Left kidney (tissue), 8 donors: ENCODE data around the gene TEAD4. TPM values are rescaled to one million over a fixed set of nuclear protein-coding genes. Genes with fewer than 3 reads are reported as not detected.

Experiments used
- DNase-seq: peaks from one replicate; pipeline ENCODE4 v3.0.0-alpha.2; 2013
- long read RNA-seq, 8 donors: transcript quantifications; one replicate each; lab custom pipeline, GENCODE V29; 2026
- polyA plus RNA-seq: library from polyadenylated mRNA; unstranded; fragments of 120-200 nt; gene quantifications from one replicate; pipeline ENCODE4 v1.2.1, GENCODE V29; 2013; ENCODE audit not compliant: insufficient read length

Gene TEAD4
- 16.7 TPM for polyA plus RNA-seq
- long read RNA-seq, donor 1, partial matches to known transcripts = 0 of 2 reads
- long read RNA-seq, donor 1, other reads (novel, unspliced or antisense) = 0 of 2 reads
- long read RNA-seq, donor 2, partial matches to known transcripts = 0 of 4 reads
- long read RNA-seq, donor 2, other reads (novel, unspliced or antisense) = 0 of 4 reads
- long read RNA-seq, donor 3, partial matches to known transcripts = 0 of 2 reads
- long read RNA-seq, donor 3, other reads (novel, unspliced or antisense) = 0 of 2 reads
- long read RNA-seq, donor 4 = 0 reads
- long read RNA-seq, donor 5, transcript TEAD4-202 (13 exons, 1,690 nt) = major isoform, 5 of 10 reads
- long read RNA-seq, donor 5, partial matches to known transcripts = 5 of 10 reads
- long read RNA-seq, donor 5, other reads (novel, unspliced or antisense) = 0 of 10 reads
- long read RNA-seq, donor 6, partial matches to known transcripts = 0 of 4 reads
- long read RNA-seq, donor 6, other reads (novel, unspliced or antisense) = 0 of 4 reads
- long read RNA-seq, donor 7, partial matches to known transcripts = 0 of 3 reads
- long read RNA-seq, donor 7, other reads (novel, unspliced or antisense) = 0 of 3 reads
- long read RNA-seq, donor 8, partial matches to known transcripts = 0 of 2 reads
- long read RNA-seq, donor 8, other reads (novel, unspliced or antisense) = 0 of 2 reads

DNA sequence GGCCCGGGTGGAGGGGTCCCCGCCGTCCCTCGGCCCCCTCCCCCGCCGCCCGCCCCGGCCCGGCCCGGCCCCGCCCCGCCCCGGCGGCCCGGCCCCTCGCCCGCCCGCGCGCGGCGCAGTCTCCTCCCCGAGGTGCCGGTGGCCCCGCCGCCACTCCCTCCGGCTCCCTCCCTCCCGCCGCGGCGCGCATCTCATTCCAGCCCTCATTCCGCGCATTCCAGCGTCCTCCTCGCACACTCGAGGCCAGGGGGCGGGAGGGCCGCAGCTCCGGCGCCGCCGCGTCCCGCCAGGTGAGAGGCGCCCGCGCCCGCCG, at the start of gene TEAD4:
TSS of gene TEAD4 (plus strand) at position 206 of the 313 bp plus-strand sequence.
- peak; percentile 68 for DNase-seq

DNA sequence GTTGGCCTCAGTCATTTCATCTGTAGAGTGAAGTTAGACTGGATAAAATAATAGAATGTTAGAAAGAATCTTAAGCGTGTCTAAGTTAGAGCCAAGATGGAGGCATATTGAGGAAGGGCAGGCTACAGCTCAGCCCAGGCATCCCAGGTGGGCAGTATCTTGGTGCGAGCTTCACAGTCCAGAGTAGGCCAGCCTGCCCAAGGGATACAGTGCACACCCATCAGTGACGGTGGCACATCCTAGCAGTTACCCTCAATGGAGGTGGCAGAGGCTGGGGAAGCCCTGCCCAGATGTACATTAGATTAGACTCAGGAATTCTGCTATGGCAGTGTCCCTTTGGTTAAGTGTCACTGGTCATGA, 47.0 kb upstream of the TEAD4 start:
- DNase-seq = no peak

DNA sequence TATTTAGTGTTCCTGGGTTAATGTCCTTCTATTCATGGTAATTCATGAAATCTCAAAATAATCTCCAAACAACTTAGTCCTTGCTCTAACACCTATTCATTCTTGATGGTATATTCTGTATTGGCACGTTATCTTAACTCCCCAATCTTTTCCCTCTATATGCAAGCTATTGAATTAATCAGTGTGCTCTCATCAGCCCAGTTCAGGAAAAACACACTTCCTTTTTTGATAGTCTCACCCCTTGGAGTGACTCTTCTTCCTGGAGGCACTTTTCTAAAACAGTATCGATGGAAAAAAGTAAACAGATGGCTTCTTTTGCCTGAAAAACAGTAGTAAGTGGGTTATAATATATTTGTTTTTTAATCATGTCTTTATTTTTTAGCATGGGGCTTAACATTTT, 39.9 kb upstream of the TEAD4 start:
- DNase-seq = no peak

DNA sequence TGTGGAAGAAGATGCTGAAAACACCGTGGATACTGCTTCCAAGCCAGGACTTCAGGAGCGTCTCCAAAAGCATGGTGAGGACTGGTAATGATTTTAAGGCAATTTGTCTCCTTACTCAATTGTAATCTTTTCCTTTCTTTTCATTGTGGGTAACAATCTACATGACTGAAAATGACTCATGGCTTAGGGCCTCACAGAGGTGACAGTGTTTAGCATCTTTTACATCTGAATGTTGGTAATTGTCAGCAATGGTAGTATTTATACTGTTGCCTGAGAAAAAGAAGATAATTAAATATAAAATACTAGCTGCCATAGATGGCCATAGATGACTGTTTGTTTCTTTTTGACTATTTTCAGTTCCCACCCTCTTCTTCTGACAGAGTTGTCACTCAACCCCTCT, 36.9 kb upstream of the TEAD4 start:
- no peak for DNase-seq

DNA sequence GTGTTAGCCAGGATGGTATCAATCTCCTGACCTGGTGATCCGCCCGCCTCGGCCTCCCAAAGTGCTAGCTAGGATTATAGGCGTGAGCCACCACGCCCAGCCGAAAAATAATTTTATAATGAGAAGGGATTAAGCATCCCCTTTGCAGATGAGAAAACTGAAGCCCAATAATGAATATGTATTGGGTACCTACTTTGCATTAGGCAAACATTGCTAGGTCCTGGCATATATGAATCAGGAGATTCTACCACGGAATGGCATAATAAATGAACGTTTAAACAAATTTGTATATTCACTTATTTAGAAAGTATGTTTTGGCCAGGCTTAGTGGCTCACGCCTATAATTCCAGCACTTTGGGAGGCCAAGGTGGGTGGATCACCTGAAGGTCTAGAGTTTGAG, 36.1 kb upstream of the TEAD4 start:
- DNase-seq = no peak

DNA sequence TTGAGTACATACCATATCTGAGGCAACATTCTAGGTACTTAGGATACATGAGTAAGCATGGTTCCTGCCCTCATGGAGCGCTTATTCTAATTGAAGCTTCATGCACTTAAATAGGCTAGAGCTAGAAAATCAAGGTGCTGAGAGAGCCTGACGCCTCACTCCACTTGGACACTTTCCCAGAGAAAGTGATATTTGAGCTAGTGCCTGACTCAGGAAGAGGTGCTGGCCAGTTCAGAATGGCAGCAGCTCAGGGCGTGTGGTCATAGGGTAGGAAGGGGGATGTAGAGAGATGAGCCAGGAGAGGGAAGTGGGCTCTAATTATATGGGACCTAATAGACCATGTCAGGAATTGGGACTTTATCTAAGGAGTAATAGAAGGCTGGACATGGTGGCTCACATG, 35.2 kb upstream of the TEAD4 start:
- no peak for DNase-seq

DNA sequence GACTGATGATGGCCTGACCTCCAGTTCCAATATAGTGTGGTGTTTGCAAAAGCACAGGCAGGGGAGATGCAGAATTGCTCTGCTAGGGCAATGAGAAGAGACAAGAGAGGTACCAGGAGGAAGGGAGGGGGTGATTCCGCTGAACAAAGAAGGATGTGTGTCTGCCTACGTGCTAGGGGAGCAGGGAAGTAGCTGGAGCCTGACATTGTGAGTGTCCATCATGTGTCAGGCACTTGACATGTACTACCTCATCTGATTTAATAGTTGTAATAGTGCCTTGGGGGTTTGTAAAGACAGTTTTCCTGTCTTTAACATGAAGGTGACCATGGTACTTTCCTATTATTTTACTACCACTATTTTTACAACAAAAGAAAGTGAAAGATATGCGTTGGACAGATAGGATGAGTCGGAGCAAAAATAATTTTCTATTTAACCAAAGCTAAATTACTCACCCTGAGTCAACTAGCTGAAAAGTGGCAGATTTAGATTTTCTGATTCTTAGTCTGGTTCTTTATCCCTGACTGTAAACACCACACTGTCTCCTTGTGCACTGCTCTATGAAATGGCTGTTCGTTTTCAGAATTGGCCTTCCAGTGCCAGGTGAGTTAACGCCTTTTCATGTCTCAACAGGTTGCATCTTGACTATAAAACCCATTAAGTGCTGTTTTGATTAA, 33.7 kb upstream of the TEAD4 start:
- no peak for DNase-seq

DNA sequence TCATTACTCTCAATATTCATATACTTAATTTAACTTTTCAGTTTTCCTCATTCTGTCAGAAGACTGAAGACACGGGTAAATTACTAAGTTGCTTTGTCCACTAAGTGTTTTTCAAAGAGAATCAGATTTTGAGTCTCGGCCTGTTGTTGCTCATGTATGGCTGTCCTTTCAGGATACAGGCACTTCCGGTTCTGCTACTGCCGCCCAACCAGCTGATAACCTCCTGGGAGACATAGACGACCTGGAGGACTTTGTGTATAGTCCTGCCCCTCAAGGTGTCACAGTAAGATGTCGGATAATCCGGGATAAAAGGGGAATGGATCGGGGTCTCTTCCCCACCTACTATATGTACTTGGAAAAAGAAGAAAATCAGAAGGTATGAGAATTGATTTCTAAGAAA, 28.3 kb upstream of the TEAD4 start:
- DNase-seq = no peak

DNA sequence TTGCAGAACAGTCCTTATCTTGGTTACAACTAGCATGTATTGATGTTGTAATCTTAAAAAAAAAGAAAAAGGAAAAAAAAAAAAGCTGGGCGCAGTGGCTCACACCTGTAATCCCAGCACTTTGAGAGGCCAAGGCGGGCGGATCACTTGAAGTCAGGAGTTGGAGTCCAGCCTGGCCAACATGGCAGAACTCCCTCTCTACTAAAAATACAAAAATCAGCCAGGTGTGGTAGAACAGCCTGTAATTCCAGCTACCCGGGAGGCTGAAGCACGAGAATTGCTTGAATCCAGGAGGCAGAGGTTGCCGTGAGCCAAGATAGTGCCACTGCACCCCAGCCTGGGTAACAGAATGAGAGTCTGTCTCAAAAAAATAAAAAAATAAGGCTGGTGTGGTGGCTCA, 25.6 kb upstream of the TEAD4 start:
- no peak for DNase-seq

DNA sequence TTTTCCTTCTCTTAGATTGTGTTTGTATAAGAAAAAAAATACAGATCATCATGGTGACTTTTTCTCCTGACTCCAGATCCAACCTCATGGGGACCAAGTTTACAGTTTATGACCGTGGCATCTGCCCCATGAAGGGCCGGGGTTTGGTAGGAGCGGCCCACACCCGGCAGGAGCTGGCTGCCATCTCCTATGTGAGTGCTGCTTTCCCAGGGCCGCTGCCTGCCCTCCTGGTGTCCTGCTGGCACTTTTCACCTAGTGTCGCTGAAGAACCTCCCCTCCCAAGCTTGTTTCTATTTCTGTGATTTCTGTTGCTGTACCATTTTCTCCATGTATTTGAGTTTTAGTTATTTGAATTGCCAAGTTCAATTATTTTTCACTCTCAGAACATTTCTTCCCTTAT, 24.8 kb upstream of the TEAD4 start:
- DNase-seq = no peak

DNA sequence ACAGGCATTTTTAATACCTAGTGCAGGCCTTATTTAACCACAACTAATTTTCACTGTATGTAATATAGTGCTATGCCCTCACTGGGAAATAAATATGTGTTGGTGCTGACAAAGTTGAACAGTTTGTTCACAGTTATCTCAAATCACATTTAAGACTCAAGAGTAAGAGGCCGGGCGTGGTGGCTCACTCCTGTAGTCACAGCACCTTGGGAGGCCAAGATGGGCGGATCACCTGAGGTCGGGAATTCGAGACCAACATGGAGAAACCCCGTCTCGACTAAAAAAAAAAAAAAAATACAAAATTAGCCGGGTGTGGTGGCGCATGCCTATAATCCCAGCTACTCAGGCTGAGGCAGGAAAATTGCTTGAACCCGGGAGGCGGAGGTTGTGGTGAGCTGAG, 22.9 kb upstream of the TEAD4 start:
- DNase-seq = no peak

DNA sequence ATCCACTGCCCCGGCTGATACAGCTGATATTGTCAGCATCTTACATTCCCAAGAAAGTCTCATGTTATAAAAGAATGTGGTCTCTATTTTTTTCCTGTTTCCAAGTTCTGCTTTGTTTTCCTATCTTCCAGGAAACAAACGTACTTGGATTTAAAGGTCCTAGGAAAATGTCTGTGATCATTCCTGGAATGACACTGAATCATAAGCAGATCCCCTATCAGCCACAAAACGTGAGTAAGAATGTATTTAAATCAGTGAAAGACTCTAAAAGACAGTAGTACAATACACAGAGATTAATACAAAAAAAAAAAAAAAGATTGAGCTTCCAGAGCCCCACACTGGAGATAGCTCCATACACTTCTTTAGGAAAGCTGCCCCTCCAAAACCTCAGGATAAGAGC, 21.7 kb upstream of the TEAD4 start:
- DNase-seq = no peak

DNA sequence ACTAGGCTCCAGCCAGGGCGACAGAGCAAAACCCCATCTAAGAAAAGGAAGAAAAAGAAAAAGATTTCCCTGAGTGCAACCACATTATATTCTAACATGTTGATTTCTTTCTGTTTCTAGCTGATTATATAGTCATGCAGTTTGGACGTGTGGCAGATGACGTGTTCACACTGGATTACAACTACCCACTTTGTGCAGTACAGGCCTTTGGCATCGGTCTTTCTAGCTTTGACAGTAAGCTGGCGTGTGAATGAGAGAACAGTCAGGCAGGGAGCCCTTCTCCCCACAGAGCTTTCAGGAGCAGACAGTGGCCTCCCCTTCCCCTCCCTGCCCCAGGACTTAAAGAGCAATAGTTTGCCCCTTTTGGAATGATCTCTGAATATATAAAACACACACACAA, 20.0 kb upstream of the TEAD4 start:
- no peak for DNase-seq

DNA sequence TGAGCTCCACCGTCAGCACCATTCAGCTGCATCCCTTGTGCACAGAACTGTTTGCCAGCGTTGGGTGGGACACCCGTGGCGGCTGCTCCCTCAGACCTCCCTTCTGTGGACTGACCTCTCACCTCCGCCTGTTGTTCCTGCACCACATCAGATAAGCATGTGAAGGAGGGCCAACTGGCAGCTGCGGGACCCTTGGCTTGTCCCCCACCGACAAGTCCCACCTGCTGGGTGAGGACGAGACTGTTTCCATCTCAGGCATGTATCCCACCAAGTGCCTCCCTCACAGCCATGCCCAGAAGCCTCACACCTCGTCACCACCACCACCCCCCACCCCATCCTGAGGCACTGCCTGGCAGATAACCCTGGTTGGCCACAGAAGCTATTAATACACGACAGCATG, 18.6 kb upstream of the TEAD4 start:
- no peak for DNase-seq

DNA sequence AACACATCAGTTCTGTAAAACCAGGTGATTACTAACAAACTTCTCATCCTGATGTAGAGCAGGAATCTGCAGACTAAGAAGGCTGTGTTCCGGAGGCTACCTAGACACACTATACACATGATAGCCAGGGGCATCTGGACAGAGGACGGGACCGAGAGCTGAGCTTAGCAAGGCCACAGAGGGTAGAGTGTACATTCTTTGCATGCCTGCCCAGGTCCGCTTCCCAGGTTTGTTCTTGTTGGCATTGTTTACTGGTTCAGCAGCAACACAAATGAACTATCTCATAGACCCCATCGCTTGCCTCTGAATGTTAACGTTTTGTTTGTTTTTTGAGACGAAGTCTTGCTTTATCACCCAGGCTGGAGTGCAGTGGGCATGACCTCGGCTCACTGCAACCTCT, 17.7 kb upstream of the TEAD4 start:
- no peak for DNase-seq

DNA sequence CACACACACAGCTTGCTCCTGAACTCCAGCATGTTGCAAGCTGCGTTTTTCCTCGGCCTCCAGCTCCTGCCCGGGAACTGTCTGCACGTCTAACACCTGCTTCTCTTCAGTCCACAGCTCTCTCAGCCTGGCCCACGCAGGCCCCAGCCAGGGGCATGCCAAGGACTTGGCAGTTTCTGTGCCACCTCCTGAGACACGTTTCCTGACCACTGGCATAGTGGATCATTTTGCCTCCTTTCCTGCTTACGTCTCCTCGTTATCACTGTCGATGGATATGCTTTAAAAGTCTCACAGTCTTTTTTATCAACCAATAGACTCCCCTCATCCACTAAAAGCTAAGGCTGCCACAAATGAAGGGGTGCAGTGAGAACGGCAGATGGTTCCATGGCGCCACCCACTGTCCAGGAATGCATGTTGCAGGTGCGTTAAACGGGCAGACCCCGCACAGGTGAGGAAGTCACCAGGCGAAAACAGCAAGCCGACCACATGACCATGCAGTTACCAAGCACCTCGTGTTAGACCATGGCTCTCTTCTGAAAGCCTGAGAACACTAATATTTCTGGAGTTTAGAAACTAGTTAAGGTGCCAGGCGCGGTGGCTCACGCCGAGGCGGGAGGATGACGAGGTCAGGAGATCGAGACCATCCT, 14.7 kb upstream of the TEAD4 start:
- DNase-seq = no peak

DNA sequence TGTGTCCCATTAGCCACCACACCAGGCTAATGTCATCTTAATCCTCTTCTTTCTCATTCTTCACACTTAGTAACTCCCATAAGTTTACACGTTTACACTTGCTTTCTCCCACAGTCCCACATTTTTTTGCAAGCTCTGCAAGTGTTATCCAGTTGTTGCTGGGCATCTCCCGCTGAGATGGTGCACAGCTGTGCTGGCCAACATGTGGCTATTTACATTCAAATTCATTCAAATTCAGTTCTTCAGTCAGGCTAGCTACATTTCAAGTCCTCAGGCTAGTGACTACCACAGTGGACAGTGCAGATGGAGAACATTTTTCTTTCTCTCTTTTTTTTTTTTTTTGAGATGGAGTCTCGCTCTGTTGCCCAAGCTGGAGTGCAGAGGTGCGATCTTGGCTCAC, 9.8 kb upstream of the TEAD4 start:
- no peak for DNase-seq

DNA sequence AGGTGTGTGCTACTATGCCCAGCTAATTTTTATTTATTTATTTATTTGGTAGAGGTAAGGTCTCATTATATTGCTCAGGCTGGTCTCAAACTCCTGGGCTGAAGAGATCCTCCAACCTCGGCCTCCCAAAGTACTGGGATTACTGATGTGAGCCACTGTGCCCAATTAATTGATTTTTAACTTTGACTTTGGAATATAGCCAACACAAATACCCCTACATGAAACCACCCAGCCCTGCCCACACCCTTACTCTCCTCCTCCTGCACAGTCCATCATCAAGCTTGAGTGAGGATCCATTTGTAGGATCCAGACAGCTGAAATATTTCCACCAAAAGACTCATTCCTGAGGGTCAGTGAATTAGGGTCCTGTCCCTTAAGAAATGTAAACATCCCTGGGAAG, 3.3 kb upstream of the TEAD4 start:
- no peak for DNase-seq

DNA sequence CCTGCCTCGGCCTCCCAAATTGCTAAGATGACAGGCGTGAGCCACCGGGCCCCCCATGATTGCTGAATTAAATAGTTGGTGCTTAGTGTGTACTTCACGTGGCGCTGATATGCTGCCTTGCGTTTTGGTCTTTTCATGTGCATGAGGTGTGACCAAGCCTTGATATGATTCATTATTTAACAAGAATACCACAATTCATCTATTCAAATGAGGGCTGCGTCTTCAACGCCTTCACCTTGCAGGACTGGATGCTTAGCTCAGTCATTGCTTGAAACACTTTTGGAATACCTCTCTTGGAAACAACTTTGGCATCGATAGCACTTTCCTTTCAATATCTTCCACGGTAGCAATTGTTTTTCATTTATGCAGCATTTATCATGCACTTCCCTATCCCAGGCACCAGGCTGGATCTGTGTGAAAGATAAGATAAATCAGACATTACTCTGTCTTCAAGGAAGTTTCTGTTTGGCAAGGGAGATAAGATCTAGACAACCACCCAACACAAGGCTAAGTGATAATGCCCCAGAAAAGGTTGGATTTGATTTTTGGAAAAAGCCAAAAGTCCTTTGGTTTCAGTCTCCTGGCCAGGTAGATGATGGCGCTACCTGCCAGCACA, 1.3 kb upstream of the TEAD4 start:
- no peak for DNase-seq

DNA sequence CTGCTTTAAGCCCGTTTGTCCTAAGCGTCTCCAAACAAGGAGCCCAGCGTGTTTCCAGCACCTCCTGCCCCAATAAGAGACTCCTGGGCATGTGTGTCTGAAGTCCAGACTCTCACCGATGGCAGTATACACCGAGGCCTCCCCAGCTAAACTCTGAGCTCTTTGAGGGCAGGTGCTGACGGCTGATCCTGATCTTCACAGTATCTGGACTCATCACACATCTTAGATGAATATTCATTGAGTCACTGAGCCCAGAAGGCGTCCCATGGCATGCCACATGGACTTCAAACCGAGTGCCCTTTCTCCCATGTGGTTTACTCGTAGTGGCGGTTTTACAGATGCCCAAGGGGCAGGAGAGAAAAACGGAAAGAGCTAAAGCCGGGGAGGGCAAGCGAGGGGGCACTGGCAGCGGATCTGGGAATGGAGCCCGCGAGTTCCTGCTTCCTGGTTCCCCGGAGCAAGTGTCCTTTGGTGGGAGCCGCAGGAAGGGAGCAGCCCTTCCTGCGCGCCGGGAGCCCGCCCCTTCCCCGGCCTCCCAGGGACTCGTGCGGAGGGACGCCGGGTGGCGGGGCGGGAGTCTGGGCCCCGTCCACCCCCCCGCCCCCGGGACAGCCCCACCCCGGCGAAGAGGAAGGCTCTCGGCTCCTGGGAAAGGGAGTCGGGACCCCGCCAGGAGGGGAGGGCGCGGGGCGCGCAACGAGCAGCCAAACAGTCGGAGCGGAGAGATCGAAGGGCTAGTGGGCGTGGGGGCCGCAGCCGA, 585 bp upstream of the TEAD4 start:
- DNase-seq = no peak

DNA sequence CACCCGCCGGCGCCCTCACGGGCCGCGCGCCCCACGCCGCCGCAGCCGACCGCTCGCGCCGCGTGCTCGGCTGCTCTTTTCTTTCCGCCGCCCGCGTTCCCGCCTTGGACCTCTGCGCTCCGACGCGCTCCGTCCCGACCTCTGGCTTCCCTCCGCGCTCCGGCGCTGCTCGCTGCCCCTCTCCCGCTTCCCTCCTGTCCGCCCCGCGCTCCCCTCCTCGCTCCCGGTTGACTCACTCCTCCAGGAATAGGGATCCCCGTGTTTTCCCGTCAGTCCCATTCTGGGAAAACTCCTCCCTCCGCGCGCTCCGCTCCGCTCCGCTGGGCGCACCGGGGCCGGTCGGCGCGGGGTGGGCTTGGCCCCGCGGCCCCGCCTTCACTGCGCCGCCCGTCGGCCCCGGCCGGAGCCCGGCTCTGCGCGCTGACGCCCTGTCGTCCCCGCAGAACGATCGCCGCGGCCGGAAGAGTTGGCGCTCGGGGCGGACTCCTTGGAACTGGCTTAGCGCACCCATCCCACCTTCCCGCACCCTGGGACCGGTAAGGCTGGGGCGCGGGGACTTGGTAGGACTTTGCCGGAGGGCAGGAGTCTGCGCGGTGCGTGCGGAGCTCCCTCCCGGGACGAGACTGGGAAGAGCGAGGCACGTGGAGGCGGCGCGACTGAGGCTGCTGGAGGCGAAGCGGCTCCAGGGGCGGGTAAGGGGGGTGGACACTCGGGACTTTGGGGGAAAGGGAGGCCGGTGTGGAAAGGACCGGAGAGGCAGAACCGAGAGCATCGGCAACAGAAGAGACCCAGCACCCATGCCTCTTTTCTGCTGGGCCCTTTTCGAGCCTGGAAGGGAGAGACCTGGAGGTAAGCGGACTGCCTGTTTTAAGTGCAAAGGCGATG, 550 bp downstream of the TEAD4 start:
- no peak for DNase-seq
